ENCODE results near the gene CRACR2A. TPM values are rescaled to one million over a fixed set of nuclear protein-coding genes. Genes with fewer than 3 reads are reported as not detected.

Gene CRACR2A
- polyA plus RNA-seq, 1 donor from 2014 or later, result 2.1 TPM

DNA sequence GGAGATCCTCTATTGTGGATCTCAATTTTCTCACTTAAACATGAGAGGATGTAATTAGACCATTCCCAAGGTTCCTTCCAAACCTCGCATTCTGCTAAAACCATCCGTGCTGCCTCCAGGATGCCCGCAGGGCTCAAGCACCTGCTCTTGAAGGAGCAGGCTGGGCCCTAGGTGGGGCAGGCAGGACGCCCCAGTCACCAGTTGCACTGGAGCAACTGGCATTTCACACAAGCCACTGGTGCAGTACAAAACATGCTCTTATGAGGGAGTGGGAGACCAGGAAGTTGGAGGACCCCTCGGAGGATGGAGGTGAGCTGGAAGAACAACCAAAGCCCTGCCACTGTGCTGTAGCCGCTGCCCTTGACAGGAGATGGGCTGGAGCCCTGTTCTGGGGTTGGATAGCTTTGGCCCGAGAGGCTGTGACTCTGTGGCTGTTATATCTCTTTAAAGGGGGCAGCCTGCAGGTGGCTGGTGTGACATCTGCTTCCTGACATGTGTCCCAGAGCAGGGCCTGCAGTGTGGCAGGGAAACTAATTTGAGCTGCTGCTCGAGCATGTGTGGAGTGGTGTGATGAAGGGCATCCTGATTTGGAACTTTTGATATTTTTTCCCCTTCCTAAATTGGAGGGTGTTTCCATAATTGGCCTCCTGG, 122.2 kb downstream of the CRACR2A start:
- Histone ChIP-seq H3K79me2 (replicated peaks; ENCODE audit: insufficient read depth, low read length) (no peaks in the 10 kb centered on the region), H3K9me2 (ENCODE audit: insufficient read depth, low read length) (no peaks in the 10 kb centered on the region), H4K20me1 (ENCODE audit: insufficient read depth) (no peaks in the 10 kb centered on the region), H3K9me3 (ENCODE audit: low read length) (no peaks in the 10 kb centered on the region), H3K27me3 (ENCODE audit: insufficient read depth, low read depth, low read length) (no peaks in the 10 kb centered on the region), H3K4me2 (ENCODE audit: low read length) (no peak overlapping the region), H3F3A (ENCODE audit: insufficient read depth, low read length, poor library complexity, severe bottlenecking) (no peaks in the 10 kb centered on the region), H3K27ac (ENCODE audit: low read length) (no peak overlapping the region), H2AFZ (ENCODE audit: low read depth, low read length) (no peak overlapping the region), H3K4me3 (ENCODE audit: low read length) (no peak overlapping the region), H3K9ac (ENCODE audit: low read length) (no peak overlapping the region), H3K36me3 (ENCODE audit: insufficient read depth, low read length) (no peaks in the 10 kb centered on the region)
- TF ChIP-seq RAD21 (conservative IDR thresholded peaks at IDR 0.05) (no peak), SMC3 (conservative IDR thresholded peaks at IDR 0.05; ENCODE audit: poor library complexity) (no peak), EP300 (conservative IDR thresholded peaks at IDR 0.05; ENCODE audit: poor library complexity, severe bottlenecking) (no peak), POLR2AphosphoS5 (IDR thresholded peaks at IDR 0.05) (no peak), EZH2 (IDR thresholded peaks at IDR 0.05; ENCODE audit: borderline replicate concordance, insufficient read depth, low read length, poor library complexity, severe bottlenecking) (no peak), MXI1 (conservative IDR thresholded peaks at IDR 0.05; ENCODE audit: poor library complexity, severe bottlenecking) (no peak), TAF1 (IDR thresholded peaks at IDR 0.05; ENCODE audit: low read depth) (no peak)
- TF ChIP-seq, protein P1, sequence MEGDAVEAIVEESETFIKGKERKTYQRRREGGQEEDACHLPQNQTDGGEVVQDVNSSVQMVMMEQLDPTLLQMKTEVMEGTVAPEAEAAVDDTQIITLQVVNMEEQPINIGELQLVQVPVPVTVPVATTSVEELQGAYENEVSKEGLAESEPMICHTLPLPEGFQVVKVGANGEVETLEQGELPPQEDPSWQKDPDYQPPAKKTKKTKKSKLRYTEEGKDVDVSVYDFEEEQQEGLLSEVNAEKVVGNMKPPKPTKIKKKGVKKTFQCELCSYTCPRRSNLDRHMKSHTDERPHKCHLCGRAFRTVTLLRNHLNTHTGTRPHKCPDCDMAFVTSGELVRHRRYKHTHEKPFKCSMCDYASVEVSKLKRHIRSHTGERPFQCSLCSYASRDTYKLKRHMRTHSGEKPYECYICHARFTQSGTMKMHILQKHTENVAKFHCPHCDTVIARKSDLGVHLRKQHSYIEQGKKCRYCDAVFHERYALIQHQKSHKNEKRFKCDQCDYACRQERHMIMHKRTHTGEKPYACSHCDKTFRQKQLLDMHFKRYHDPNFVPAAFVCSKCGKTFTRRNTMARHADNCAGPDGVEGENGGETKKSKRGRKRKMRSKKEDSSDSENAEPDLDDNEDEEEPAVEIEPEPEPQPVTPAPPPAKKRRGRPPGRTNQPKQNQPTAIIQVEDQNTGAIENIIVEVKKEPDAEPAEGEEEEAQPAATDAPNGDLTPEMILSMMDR (IDR thresholded peaks at IDR 0.05; ENCODE audit: poor library complexity, severe bottlenecking), result no peak
- TF ChIP-seq, protein P2, sequence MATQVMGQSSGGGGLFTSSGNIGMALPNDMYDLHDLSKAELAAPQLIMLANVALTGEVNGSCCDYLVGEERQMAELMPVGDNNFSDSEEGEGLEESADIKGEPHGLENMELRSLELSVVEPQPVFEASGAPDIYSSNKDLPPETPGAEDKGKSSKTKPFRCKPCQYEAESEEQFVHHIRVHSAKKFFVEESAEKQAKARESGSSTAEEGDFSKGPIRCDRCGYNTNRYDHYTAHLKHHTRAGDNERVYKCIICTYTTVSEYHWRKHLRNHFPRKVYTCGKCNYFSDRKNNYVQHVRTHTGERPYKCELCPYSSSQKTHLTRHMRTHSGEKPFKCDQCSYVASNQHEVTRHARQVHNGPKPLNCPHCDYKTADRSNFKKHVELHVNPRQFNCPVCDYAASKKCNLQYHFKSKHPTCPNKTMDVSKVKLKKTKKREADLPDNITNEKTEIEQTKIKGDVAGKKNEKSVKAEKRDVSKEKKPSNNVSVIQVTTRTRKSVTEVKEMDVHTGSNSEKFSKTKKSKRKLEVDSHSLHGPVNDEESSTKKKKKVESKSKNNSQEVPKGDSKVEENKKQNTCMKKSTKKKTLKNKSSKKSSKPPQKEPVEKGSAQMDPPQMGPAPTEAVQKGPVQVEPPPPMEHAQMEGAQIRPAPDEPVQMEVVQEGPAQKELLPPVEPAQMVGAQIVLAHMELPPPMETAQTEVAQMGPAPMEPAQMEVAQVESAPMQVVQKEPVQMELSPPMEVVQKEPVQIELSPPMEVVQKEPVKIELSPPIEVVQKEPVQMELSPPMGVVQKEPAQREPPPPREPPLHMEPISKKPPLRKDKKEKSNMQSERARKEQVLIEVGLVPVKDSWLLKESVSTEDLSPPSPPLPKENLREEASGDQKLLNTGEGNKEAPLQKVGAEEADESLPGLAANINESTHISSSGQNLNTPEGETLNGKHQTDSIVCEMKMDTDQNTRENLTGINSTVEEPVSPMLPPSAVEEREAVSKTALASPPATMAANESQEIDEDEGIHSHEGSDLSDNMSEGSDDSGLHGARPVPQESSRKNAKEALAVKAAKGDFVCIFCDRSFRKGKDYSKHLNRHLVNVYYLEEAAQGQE (IDR thresholded peaks at IDR 0.05; ENCODE audit: borderline replicate concordance), result no peak

DNA sequence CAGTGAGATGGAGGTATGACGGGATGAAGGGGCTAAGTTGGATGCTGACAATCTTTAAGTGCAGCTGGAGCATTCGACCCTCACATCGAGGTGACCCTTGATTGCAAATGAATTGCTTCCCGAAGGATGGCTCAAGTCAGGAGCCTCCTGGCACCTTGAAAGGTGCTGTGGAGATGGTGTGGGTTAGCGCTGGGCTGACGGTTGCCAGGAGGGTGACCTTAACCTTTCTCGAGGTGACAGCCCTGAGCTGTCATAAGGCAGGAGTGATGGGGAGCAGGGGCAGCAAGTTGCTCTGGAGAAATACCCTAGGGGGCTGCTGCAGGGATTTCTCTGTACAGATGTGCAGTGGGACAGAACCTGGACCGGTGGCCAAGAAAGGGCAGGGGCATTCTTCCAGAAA, 122.8 kb downstream of the CRACR2A start:
- Histone ChIP-seq H3K4me3 (ENCODE audit: low read length) (no peak overlapping the region), H3F3A (ENCODE audit: insufficient read depth, low read length, poor library complexity, severe bottlenecking) (peaks cover under 1% of the 10 kb centered on the region), H3K36me3 (ENCODE audit: insufficient read depth, low read length) (no peaks in the 10 kb centered on the region), H2AFZ (ENCODE audit: low read depth, low read length) (no peak overlapping the region), H3K9ac (ENCODE audit: low read length) (no peak overlapping the region), H3K9me3 (ENCODE audit: low read length) (no peaks in the 10 kb centered on the region), H3K4me2 (ENCODE audit: low read length) (no peak overlapping the region), H3K27ac (ENCODE audit: low read length) (no peak overlapping the region), H3K27me3 (ENCODE audit: insufficient read depth, low read depth, low read length) (no peaks in the 10 kb centered on the region), H3K79me2 (replicated peaks; ENCODE audit: insufficient read depth, low read length) (no peaks in the 10 kb centered on the region), H3K9me2 (ENCODE audit: insufficient read depth, low read length) (no peaks in the 10 kb centered on the region), H4K20me1 (ENCODE audit: insufficient read depth) (no peaks in the 10 kb centered on the region)
- TF ChIP-seq, protein P2 (IDR thresholded peaks at IDR 0.05; ENCODE audit: borderline replicate concordance), result no peak
- TF ChIP-seq SMC3 (conservative IDR thresholded peaks at IDR 0.05; ENCODE audit: poor library complexity) (no peak), POLR2AphosphoS5 (IDR thresholded peaks at IDR 0.05) (no peak), TAF1 (IDR thresholded peaks at IDR 0.05; ENCODE audit: low read depth) (no peak), EZH2 (IDR thresholded peaks at IDR 0.05; ENCODE audit: borderline replicate concordance, insufficient read depth, low read length, poor library complexity, severe bottlenecking) (no peak), RAD21 (conservative IDR thresholded peaks at IDR 0.05) (no peak)
- TF ChIP-seq, protein P1 (IDR thresholded peaks at IDR 0.05; ENCODE audit: poor library complexity, severe bottlenecking), result no peak

All from neural cell (in vitro differentiated cells).